Chondrocyte (in vitro differentiated cells): Measurements from ENCODE around the gene COA6. TPM values are rescaled to one million over a fixed set of nuclear protein-coding genes. Genes with fewer than 3 reads are reported as not detected.
"Not testable (repeated sequence)": the region's sequence is repeated elsewhere in the genome, so short reads cannot be mapped to it uniquely, and the experiment has no call there.

Experiments used
- DNase-seq: peaks from one replicate; pipeline ENCODE4 v3.0.0; 2021; ENCODE audit warnings: mixed read lengths, low spot score
- H3K27ac Mint-ChIP-seq: one replicate; pipeline ENCODE4 v1.8.0; 2021; ENCODE audit warnings: mild to moderate bottlenecking, moderate library complexity, mixed read lengths; ENCODE audit not compliant: unreplicated experiment
- H3K27me3 Mint-ChIP-seq: 2 replicates; pipeline ENCODE4 v1.8.0; 2021; ENCODE audit warnings: low read depth, mixed read lengths
- H3K36me3 Mint-ChIP-seq: 2 replicates; pipeline ENCODE4 v1.8.0; 2021; ENCODE audit warnings: low read depth, mixed read lengths
- H3K4me1 Mint-ChIP-seq: 2 replicates; pipeline ENCODE4 v1.8.0; 2021; ENCODE audit warnings: low read depth, mild to moderate bottlenecking, mixed read lengths
- H3K4me3 Mint-ChIP-seq: one replicate; pipeline ENCODE4 v1.8.0; 2021; ENCODE audit warnings: mild to moderate bottlenecking, moderate library complexity, mixed read lengths; ENCODE audit not compliant: unreplicated experiment
- H3K9me3 Mint-ChIP-seq: 2 replicates; pipeline ENCODE4 v1.8.0; 2021; ENCODE audit warnings: low read depth, mixed read lengths
- CTCF ChIP-seq: fragments of 200-600 bp; sonication (generic); IDR thresholded peaks from 2 replicates; pipeline ENCODE4 v1.5.0; 2021; ENCODE audit warnings: antibody characterized with exemption, mild to moderate bottlenecking, moderate library complexity
- total RNA-seq: library from RNA; stranded (reverse); gene quantifications from 3 replicates; pipeline ENCODE4 v1.2.1, GENCODE V29; 2021

COA6 gene
- total RNA-seq, 1 donor from 2014 or later, result 16.1 TPM

- H3K9me3 Mint-ChIP-seq, result no peaks in the 10 kb centered on the region
- no peak overlapping the region for H3K27ac Mint-ChIP-seq
- no peak for TF ChIP-seq CTCF
- no peaks in the 10 kb centered on the region for H3K36me3 Mint-ChIP-seq
- no peak for DNase-seq
- no peaks in the 10 kb centered on the region for H3K27me3 Mint-ChIP-seq
- no peak overlapping the region for H3K4me3 Mint-ChIP-seq
- H3K4me1 Mint-ChIP-seq, result peaks cover 27% of the 10 kb centered on the region
Measured at GRCh38 chr1:234369784-234370183, 3.5 kb upstream of the COA6 start.

- no peak for DNase-seq
- no peak overlapping the region for H3K4me3 Mint-ChIP-seq
- H3K9me3 Mint-ChIP-seq, result no peaks in the 10 kb centered on the region
- H3K27me3 Mint-ChIP-seq, result no peaks in the 10 kb centered on the region
- H3K27ac Mint-ChIP-seq, result no peak overlapping the region
- peaks cover 34% of the 10 kb centered on the region for H3K4me1 Mint-ChIP-seq
- peaks cover 8% of the 10 kb centered on the region for H3K36me3 Mint-ChIP-seq
- no peak for TF ChIP-seq CTCF
Measured at GRCh38 chr1:234371414-234371813, 1.8 kb upstream of the COA6 start.

GRCh38 chr1:234372011-234372757 is 1.1 kb upstream of the COA6 start:
- H3K4me1 Mint-ChIP-seq, result peaks cover 35% of the 10 kb centered on the region
- H3K27me3 Mint-ChIP-seq, result no peaks in the 10 kb centered on the region
- peak overlapping the region; percentile 96 for H3K4me3 Mint-ChIP-seq
- DNase-seq, result no peak
- peak overlapping the region; percentile 11 for H3K27ac Mint-ChIP-seq
- TF ChIP-seq CTCF, result no peak
- H3K9me3 Mint-ChIP-seq, result no peaks in the 10 kb centered on the region
- H3K36me3 Mint-ChIP-seq, result peaks cover 11% of the 10 kb centered on the region

- peak overlapping the region; percentile 97 for H3K27ac Mint-ChIP-seq
- DNase-seq, result no peak
- peaks cover 35% of the 10 kb centered on the region for H3K4me1 Mint-ChIP-seq
- H3K9me3 Mint-ChIP-seq, result no peaks in the 10 kb centered on the region
- peaks cover 21% of the 10 kb centered on the region for H3K36me3 Mint-ChIP-seq
- no peaks in the 10 kb centered on the region for H3K27me3 Mint-ChIP-seq
- no peak for TF ChIP-seq CTCF
- peak overlapping the region; percentile 96 for H3K4me3 Mint-ChIP-seq
Measured at GRCh38 chr1:234373959-234374254, 651 bp downstream of the COA6 start.

GRCh38 chr1:234375672-234376071 is 2.4 kb downstream of the COA6 start:
- no peak overlapping the region for H3K27ac Mint-ChIP-seq
- no peak for DNase-seq
- no peaks in the 10 kb centered on the region for H3K27me3 Mint-ChIP-seq

GRCh38 chr1:234379591-234380109 is 6.4 kb downstream of the COA6 start:
- H3K4me1 Mint-ChIP-seq, H3K27me3 Mint-ChIP-seq, H3K27ac Mint-ChIP-seq, H3K9me3 Mint-ChIP-seq, H3K4me3 Mint-ChIP-seq, DNase-seq: not testable (repeated sequence)
- H3K36me3 Mint-ChIP-seq, result peaks cover 34% of the 10 kb centered on the region

More at GRCh38 chr1:234375672-234376071, 2.4 kb downstream of the COA6 start:
- no peak for TF ChIP-seq CTCF
- Mint-ChIP-seq H3K4me3 (no peak overlapping the region), H3K4me1 (peaks cover 31% of the 10 kb centered on the region), H3K9me3 (no peaks in the 10 kb centered on the region), H3K36me3 (peaks cover 27% of the 10 kb centered on the region)
